DOHH2 (cell line): ENCODE data around the gene HAO1.

Experiments used
- CTCF ChIP-seq: fragments of 200-600 bp; sonication (generic); IDR thresholded peaks from one replicate; pipeline ENCODE4 v1.5.1; 2014; ENCODE audit warnings: antibody characterized with exemption, mild to moderate bottlenecking, low read depth, low read length; ENCODE audit not compliant: poor library complexity, severe bottlenecking
- EZH2phosphoT487 ChIP-seq: fragments of 200-600 bp; sonication (generic); IDR thresholded peaks from 2 replicates; pipeline ENCODE4 v1.6.1; 2017; ENCODE audit warnings: borderline replicate concordance, mild to moderate bottlenecking, antibody characterized with exemption, low read length, moderate library complexity, mixed read lengths

- no peak for TF ChIP-seq CTCF
- no peak for TF ChIP-seq EZH2phosphoT487
Observed at GRCh38 chr20:7981374-7981773, 41.1 kb upstream of the HAO1 start.
